ENCODE results near the gene SFXN3.
A peak's percentile ranks its signal among the peaks of the same experiment; 100 is the strongest.

The SFXN3 gene

DNA sequence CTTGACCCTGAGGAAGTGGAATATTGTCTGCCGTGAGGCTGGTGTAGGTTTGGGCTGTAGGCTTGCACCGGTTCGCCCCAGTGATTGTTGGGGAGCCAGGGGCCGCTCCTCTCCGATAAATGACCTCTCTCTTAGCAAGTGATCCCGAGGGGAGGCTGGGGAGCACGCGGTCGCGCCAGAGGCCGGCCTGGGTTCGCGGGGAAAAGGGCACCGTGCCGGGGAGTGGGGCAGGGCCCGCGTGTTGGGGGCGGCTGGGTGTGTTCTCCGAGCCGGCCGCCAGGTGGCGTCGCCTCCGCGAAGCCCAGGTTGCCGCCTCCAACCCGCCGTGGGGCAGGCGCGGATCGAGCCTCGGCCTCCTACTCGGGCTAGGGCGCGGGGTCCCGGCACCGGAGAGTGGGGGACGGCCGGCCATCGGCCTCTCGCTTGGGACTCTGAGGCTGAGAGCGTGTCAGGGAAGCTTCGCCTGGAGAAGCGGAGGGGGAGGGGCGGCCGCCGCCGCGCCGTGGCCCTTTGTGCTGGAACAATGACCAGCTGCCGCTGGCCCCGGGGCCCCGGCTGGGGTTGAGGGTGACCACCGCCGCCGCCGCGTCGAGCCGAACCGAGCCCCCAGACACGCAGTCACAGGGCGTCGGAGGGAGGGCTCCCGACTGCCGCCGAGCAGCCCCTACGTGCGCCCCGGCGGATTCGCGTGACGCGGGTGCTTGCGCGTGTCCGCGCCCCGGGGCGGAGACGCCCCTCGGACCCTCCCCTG, 31.9 kb upstream of the SFXN3 start:
- no peaks in the 10 kb centered on the region for H3K27me3 Mint-ChIP-seq (ENCODE audit: low read depth)
- no peaks in the 10 kb centered on the region for H3K9me3 Mint-ChIP-seq
- H3K36me3 Mint-ChIP-seq (ENCODE audit: low read depth) = peaks cover 17% of the 10 kb centered on the region
- peak overlapping the region; percentile 98 to 99 (median 99) for H3K27ac Mint-ChIP-seq
- H3K4me1 Mint-ChIP-seq = peaks cover 43% of the 10 kb centered on the region
- H3K4me3 Mint-ChIP-seq = peak overlapping the region; percentile 85 to 96 (median 95)
- TF ChIP-seq, protein P1, sequence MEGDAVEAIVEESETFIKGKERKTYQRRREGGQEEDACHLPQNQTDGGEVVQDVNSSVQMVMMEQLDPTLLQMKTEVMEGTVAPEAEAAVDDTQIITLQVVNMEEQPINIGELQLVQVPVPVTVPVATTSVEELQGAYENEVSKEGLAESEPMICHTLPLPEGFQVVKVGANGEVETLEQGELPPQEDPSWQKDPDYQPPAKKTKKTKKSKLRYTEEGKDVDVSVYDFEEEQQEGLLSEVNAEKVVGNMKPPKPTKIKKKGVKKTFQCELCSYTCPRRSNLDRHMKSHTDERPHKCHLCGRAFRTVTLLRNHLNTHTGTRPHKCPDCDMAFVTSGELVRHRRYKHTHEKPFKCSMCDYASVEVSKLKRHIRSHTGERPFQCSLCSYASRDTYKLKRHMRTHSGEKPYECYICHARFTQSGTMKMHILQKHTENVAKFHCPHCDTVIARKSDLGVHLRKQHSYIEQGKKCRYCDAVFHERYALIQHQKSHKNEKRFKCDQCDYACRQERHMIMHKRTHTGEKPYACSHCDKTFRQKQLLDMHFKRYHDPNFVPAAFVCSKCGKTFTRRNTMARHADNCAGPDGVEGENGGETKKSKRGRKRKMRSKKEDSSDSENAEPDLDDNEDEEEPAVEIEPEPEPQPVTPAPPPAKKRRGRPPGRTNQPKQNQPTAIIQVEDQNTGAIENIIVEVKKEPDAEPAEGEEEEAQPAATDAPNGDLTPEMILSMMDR (IDR thresholded peaks at IDR 0.05; ENCODE audit: unreplicated experiment in 3 of 3) = peak; percentile 95 to 100 (median 99)

GRCh38 chr10:100999742-101000126, 31.3 kb upstream of the SFXN3 start, which contains the start of gene LZTS2:
TSS of gene LZTS2 (plus strand) at chr10:100999808. CDS start at chr10:101002539, 2,731 bp downstream.
- H3K36me3 Mint-ChIP-seq (ENCODE audit: low read depth) = peaks cover 12% of the 10 kb centered on the region
- H3K9me3 Mint-ChIP-seq = no peaks in the 10 kb centered on the region
- H3K27me3 Mint-ChIP-seq (ENCODE audit: low read depth) = no peaks in the 10 kb centered on the region
- peak within 1 kb of the TSS; percentile 87 to 96 (median 95) for H3K4me3 Mint-ChIP-seq
- H3K27ac Mint-ChIP-seq = peak within 1 kb of the TSS; percentile 98 to 99 (median 99)
- TF ChIP-seq, protein P1 (IDR thresholded peaks at IDR 0.05; ENCODE audit: unreplicated experiment in 3 of 3) = no peak
- peaks cover 37% of the 10 kb centered on the region for H3K4me1 Mint-ChIP-seq

DNA sequence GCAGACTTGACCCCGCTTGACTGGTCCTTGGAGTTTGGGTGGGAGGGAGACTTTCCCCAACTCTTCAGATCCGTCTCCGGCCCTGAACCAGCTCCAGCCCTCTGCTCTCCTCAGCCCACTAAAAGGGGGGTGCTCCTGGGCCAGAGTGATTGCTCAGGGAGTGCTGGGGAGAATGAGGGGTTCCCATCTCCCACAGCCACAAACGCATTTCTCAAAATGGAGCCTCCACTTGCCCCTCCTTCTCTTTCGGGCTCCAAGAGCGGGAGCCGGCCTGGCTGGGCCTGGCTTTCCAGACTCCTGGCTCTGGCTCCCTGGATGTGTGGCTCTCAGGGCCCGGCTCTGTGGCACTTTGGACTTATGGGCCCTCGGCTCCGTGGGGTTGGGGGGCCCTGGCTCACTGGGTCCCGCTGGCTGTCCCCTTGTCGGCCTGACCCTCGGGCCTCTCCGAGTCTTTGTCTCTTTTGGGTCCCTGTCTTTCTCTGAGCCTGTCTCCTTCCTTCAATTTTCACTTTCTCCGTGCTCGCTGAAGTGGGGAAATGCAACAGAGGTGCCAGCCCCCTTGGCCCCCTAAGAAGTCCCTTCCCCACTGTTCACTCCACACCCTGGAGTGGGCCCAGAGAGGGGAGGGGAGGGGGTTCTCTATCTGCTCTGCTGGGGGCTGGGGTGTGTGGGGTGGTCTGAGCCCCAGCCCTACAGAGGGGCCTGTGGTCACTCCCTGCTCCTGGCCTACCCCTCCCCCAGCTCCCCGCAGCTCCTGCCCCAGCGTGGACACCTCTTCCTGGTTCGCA, 30.7 kb upstream of the SFXN3 start:
- peaks cover 31% of the 10 kb centered on the region for H3K4me1 Mint-ChIP-seq
- peak overlapping the region; percentile 87 to 93 (median 92) for H3K4me3 Mint-ChIP-seq
- H3K36me3 Mint-ChIP-seq (ENCODE audit: low read depth) = peaks cover 15% of the 10 kb centered on the region
- H3K27me3 Mint-ChIP-seq (ENCODE audit: low read depth) = no peaks in the 10 kb centered on the region
- H3K9me3 Mint-ChIP-seq = no peaks in the 10 kb centered on the region
- TF ChIP-seq, protein P1 (IDR thresholded peaks at IDR 0.05; ENCODE audit: unreplicated experiment in 3 of 3) = no peak
- peak overlapping the region; percentile 97 to 99 (median 98) for H3K27ac Mint-ChIP-seq

- peak overlapping the region; percentile 87 to 93 (median 92) for H3K4me3 Mint-ChIP-seq
- TF ChIP-seq, protein P1 (IDR thresholded peaks at IDR 0.05; ENCODE audit: unreplicated experiment in 3 of 3) = no peak
- H3K9me3 Mint-ChIP-seq = no peaks in the 10 kb centered on the region
- H3K36me3 Mint-ChIP-seq (ENCODE audit: low read depth) = peaks cover 16% of the 10 kb centered on the region
- H3K27me3 Mint-ChIP-seq (ENCODE audit: low read depth) = no peaks in the 10 kb centered on the region
- peaks cover 24% of the 10 kb centered on the region for H3K4me1 Mint-ChIP-seq
- peak overlapping the region; percentile 97 to 99 (median 98) for H3K27ac Mint-ChIP-seq
These were observed 29.9 kb upstream of the SFXN3 start for GRCh38 chr10:101000915-101001658.

DNA sequence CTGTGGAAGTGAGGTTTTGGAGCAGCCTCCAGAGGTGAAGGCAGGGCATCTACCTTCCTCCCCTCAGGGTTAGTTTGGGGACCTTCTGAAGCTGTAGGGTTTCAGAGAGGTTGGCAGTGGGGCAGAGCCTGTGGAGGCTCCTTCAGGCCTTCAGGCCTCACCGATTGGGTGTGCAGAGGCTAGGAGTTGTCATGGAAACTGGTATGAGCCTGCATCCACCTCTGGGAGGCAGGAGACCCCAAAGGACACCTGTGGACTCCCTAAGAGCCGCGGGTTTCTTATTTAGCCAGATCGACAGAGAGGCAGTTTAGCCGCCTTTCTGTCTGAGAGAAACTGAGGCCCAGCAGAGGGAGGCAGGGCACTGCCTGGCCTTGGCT, 29.4 kb upstream of the SFXN3 start:
- no peaks in the 10 kb centered on the region for H3K9me3 Mint-ChIP-seq
- H3K4me1 Mint-ChIP-seq = peaks cover 23% of the 10 kb centered on the region
- TF ChIP-seq, protein P1 (IDR thresholded peaks at IDR 0.05; ENCODE audit: unreplicated experiment in 3 of 3) = no peak
- H3K27ac Mint-ChIP-seq = peak overlapping the region; percentile 97 to 99 (median 98)
- peaks cover 20% of the 10 kb centered on the region for H3K36me3 Mint-ChIP-seq (ENCODE audit: low read depth)
- H3K4me3 Mint-ChIP-seq = peak overlapping the region; percentile 87 to 93 (median 92)
- no peaks in the 10 kb centered on the region for H3K27me3 Mint-ChIP-seq (ENCODE audit: low read depth)

Measured in nephron (organoid).